Stimulated activated CD4-positive, alpha-beta T cell treated with anti-CD3 and anti-CD28 coated beads, Interleukin-15, amount 100 ng/mL, for 1 hour (primary cell): ENCODE results near the gene CIAO1.
"Not testable (repeated sequence)": the region's sequence is repeated elsewhere in the genome, so short reads cannot be mapped to it uniquely, and the experiment has no call there.

Experiments
- DNase-seq, 2 donors: peaks; one replicate each; pipeline ENCODE4 v3.0.0-alpha.2; 2020; ENCODE audit warnings: low read depth in 1 of 2, low spot score in 1 of 2

Gene CIAO1

DNA sequence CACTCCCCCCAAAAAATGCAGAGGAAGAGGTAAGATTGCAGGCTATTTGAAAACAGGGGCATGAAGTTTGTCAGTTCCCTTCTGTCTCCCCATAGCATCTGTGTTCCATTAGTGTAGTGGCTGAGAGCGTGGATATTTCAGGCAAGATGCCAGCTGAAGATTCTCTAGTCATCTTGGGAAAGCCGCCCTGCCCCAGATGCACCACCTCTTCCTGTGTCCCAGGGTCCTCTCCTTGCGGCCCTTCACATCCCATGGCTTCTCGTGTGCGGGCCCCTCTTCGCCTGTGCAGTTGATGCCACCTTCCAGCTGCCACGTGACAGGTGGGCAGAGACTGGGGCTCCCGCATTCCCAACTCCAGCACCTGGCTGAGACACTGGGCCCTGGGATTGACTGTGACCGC lies 16.4 kb upstream of the CIAO1 start:
- DNase-seq: no peak

DNA sequence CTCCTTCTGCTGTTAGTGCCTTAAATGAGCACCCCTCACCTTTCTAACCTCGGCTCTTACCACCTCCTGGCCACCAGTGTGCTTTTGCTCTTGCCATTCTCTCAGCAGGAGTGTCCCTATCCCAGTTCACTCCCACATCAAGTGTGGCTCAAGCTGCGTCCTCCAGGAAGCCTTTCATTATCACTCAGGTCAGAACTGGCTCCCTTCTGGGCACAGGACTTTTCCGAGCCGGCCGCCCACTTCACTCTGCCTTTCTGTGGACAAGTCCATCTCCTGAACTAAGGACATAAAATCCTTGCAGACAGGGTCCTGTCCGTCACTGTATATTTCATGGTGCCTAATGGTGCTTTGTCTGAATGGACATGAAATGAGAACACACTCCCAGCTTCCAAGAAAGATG lies 15.8 kb upstream of the CIAO1 start:
- DNase-seq: no peak

GRCh38 chr2:96251721-96252292 lies 14.2 kb upstream of the CIAO1 start:
- no peak for DNase-seq

DNA sequence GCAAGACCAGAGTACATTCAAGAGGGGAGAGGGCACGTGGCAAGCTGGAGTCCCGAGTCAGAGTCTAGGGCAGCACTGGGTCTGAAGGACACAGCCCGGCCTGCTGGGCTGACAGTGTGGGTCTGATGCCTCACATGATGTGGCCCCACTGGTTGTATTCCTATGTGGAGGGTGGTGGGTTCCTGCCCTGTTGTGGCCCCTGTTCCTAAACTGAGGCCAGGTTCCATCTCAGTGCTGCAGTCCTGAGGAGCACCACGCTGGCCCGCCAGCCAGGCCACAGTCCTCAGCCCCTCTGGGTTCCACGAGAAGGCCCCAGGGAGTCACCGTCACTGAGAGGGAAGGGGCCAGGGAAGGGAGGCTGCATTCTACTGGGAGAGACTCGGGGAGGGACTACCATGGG lies 13.5 kb upstream of the CIAO1 start:
- DNase-seq: no peak

DNA sequence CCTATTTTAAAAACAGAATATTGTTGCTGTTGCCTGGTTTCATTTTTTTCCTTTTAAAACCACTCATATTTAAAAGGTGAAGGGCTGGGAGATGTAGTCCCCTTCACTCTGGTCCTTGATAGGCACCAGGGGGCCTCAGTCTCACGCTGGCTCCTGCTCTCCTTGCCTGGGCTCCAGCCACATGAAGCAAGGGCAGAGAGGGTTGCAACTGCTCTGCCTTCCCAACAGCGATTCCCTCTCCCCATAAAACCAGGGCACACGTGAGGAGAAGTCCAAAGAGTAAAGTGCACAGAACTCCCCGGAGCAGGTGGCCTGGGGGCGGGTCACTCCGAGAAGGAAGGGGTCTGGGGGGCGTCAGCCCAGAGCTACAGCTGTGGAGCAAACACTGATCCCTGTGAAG lies 13.0 kb upstream of the CIAO1 start:
- DNase-seq: no peak

GRCh38 chr2:96254571-96254970 lies 11.5 kb upstream of the CIAO1 start:
- no peak for DNase-seq

DNA sequence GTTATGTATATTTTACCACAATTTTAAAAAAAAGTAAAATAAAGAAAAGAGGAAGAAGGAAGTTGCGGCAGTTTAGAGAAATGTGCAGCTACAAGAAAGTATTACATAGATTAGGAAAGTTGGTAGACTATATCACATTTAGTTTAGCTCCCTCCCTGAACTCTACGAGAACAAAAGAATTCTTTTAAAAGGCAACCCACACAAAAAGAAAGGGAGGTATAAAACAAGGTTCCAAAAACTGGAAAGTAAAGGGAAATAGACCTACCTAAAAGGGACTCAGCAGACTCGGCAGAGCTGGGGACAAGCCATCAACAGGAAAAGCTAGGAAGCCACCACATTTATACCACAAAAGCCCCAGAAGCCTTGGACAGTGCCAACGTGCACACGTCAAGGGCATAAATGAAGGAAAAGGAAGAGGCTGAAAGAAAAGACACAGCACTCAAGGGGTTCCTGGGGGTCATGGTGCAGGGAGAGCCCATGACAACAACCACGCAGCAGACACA lies 9.4 kb upstream of the CIAO1 start:
- DNase-seq: no peak

DNA sequence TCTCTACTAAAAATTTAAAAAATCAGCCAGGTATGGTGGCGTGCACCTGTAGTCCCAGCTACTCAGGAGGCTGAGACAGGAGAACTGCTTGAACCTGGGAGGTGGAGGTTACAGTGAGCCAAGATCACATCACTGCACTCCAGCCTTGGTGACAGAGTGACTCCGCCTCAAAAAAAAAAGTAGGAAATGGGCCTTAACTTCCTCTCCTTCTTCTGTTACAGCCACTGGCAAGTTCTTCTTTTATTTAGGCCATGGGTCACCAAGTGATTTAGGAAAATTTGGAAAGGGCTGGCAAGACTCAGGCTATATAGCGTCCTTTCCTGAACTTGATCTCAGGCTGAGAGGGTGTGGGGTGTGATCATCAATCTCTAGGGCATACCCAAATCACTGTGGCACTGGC lies 8.3 kb upstream of the CIAO1 start:
- DNase-seq: not testable (repeated sequence)

DNA sequence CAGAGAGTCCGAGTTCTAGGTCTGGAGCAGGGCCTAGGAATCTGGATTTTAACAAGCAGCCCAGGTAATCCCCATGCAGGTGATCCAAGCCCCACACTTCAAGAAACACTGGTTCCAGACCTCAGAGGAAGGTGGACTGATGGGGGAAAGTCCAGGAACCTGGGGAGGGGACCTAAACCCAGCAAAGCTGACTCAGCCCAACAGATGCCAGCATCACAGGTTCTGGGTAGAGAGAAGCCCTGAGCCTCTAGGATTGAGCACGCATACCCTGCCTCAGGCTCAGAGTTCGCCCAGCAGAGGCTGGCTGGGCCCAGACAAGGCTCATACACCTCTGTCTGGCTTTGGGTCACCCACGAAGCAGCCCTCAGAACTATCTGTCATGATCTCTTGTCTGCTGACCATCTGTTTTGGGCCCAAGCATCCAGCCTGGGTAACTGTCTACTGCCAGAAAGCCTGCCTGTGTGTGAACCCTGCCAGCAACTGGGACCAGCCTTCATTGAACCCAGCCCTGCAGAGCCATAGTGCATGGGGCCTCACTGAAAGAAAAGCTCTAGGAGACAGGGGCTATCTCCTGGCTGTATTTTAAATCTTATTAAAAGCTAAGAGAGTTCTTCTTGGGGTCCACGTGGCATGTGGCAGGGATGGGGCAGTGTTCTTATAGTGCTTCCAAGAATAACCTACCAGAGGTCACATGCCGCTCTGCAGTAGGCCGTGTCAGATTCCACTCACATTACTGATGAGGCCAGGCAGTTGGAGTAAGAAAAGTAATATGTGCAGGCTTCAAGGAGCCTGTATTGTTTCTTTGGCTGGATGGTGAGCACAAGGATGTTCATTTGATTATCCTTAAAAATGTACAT lies 7.6 kb upstream of the CIAO1 start:
- DNase-seq: no peak

DNA sequence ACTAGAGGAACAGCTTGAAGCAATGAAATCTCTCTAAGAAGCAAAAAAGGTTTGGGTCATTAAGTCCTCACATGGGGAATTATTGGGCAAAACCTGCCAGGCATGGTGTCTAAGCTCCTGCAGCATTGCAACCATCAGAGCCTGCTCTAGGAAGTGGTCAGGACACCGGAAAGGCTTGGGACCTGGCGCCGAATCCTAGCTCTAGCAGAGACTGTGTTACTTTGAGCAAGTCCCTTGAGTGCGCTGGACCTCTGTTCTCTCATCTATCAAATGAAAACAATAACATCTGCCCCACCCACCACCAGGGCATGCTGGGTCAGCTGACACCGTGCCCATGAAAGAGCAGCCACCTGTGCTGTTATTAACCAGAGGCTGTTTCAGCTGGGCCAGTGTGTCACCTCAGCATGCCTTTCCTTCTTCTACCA lies 6.5 kb upstream of the CIAO1 start:
- no peak for DNase-seq

DNA sequence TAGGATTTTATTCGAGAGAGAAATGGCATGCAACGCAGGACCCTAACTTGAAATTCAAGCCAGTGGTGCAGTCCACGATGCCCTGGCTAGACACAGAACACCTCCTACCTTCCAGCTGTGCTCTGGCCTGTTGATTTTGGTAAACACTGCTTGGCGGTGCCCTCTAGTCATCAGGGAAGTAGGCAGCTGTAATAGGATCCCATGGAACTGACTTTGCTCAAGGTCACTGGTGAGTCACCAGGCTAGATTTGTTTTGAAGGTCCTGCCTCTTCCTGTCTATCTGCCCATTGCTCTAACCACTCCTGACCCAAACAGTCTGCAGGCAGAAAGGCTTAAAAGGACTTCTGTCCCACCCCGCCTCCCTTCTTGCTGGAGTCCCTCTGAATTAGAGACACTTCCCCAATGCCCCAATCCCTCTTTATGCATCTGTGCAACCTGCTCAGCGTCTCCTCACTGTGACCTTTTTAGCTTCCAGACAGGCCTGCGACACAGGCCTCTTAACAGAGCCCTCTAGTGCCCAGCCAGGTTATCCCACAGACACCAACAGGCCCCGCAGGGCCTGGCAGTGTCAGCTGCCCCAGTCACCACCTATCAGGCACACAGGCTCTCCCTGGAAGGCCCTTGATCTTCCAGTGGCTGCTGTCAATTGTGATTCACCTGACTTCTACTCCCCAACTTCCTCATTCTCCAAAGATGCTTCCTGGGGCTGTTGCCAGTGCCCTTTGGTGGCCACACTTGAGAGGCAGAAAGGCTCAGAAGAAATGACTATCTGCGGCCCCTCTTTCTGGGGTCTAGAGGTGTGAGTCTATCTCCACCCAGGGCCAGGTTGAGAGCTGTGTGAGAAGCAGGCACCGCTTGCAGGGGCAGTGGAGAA lies 5.4 kb upstream of the CIAO1 start:
- no peak for DNase-seq

- DNase-seq: no peak
Observed at GRCh38 chr2:96261328-96262003, 4.6 kb upstream of the CIAO1 start.

DNA sequence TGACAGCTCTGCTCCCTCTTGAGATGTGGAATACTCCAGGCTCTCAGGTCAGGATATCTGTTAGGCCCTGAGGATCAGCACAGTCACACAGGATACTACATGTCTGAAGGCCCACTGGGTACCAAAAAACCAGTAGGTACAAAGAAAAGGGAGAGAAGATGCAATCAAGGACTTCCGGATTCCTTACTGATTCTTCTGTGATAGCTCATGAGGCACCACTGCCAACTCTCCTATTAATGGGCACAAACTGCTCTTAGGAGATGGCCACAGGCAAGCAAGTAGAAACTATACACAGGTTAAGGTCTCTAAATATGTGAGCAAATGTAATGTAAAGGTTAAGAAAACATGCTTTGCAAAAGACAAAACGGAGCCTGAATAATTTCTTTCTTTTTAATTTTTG lies 3.7 kb upstream of the CIAO1 start:
- no peak for DNase-seq

DNA sequence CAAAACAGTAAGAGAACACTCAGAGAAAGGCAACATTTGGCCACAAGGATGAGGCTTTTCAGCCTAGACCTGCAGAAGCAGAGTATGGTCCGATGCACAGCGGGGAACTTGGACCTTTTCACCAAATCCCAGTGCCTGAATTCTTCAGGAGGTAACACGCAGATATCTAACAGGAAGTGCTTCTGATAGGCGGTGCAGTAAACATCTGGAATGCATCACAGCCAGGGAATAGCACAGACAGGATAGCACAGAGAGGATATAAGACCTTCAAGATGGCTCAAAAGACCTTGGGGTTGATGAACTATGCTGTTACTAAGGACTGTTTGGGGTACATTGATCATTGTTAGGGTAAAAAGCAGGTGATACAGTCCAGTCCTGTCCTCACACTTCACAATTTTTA lies 1.9 kb upstream of the CIAO1 start:
- DNase-seq: no peak

DNA sequence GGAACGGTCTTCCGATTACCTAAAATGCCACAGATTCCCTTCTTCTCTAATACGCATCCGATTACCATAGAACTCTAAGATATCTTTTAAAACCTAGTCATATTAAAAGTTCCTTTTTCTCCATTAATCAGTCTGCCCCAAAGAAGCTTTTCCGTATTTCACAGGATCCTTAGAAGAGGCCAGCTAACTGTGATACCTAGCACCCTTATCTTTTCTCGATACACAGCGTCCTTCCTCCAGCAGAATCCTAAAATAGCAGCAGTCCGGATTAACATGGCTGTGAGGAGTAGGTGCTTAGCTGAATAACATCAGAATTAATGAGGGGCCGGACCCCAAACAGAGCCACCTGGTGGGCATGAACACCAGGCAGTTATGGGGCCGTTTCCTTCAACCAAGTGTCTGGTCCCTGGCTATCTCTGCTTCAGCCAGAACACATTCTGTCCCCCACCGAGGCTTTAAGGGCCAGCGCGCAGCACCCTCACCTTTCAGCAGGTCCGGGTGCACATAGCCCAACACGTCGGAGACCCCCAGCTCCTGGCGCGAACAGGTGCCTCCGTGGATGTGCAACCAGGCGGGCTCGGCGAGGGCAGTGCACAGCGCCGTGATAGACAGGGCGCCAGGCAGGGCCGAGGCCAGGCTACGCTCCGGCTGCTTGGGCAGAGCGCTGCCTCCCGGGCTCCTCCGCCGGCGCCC lies 1.2 kb upstream of the CIAO1 start:
- peak in 1 of 2 donors; percentile 4 for DNase-seq

GRCh38 chr2:96265349-96265839 lies 631 bp upstream of the CIAO1 start:
- peak in 1 of 2 donors; percentile 16 for DNase-seq

- DNase-seq: peak in 1 of 2 donors; percentile 32
Observed at GRCh38 chr2:96267159-96267971, 1.3 kb downstream of the CIAO1 start.

DNA sequence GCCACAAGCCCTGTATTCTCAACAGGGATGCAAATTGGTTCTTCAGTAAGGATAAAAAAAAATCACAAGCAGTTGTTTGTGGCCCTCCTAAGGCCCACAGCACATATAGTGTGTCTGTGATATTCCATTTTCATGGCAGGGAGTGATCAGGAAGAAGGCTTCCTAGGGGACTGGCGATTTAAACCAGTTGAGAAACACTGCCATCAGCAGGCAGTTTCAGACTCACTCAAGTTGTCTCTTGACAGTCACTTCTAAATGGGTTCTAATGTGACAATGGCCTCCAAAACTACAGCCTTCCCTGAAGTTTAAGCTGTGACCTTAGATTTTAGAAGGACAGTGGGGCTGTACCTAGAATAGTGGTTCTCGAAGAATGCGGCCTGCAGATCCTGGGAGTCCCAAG lies 6.0 kb downstream of the CIAO1 start:
- DNase-seq: no peak

DNA sequence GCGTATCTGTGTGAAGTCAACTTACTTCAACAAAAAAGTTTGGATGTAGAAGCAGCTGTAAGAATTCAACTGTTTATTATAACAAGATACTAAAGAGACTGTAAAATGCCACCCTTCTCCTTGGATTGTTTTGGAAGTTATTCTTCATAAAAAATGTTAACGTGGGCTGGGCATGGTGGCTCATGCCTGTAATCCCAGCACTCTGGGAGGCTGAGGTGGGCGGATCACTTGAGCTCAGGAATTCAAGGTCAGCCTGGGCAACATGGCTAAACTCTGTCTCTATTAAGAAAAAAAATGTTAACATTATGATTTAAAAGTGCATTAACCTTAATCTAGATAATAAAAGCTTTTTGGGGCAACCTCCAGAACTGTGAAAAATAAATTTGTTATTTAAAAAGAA lies 7.7 kb downstream of the CIAO1 start:
- DNase-seq: no peak
